ENCODE data around the gene ARSJ. TPM values are rescaled to one million over a fixed set of nuclear protein-coding genes. Genes with fewer than 3 reads are reported as not detected.

Gene ARSJ
- total RNA-seq, 1 donor from 2014 or later = 28.5 TPM

GRCh38 chr4:113866611-113867010, 112.8 kb downstream of the ARSJ start:
- TF ChIP-seq CTCF (conservative IDR thresholded peaks at IDR 0.05; ENCODE audit: low read depth, low read length) = no peak
- no peak for DNase-seq (ENCODE audit: low read depth)
- no peak overlapping the region for H3K4me3 ChIP-seq (ENCODE audit: low read depth, low read length)

- DNase-seq (ENCODE audit: low read depth) = no peak
- H3K4me3 ChIP-seq (ENCODE audit: low read depth, low read length) = no peak overlapping the region
- TF ChIP-seq CTCF (conservative IDR thresholded peaks at IDR 0.05; ENCODE audit: low read depth, low read length) = no peak
These were observed 120.5 kb downstream of the ARSJ start for GRCh38 chr4:113858924-113859323.

GRCh38 chr4:113851816-113852215, 127.6 kb downstream of the ARSJ start:
- H3K4me3 ChIP-seq (ENCODE audit: low read depth, low read length) = no peak overlapping the region
- no peak for TF ChIP-seq CTCF (conservative IDR thresholded peaks at IDR 0.05; ENCODE audit: low read depth, low read length)
- no peak for DNase-seq (ENCODE audit: low read depth)

Other genes with a start within 250 kb of the ARSJ start
- 20.3 and 42.2 TPM in 2 replicates for gene CAMK2D, start 217.9 kb downstream of the ARSJ start, total RNA-seq